SU-DHL-6 (cell line): ENCODE measurements around the gene C19orf73.

Experiments used
- H2AFZ ChIP-seq: fragments of 200-600 bp; sonication (generic); 2 replicates; pipeline ENCODE4 v1.6.1; 2014; ENCODE audit warnings: low read depth, mild to moderate bottlenecking, moderate library complexity, mixed read lengths, antibody characterized with exemption, low read length; ENCODE audit not compliant: severe bottlenecking
- H3F3A ChIP-seq: fragments of 200-600 bp; shearing (Covaris generic); 2 replicates; pipeline ENCODE4 v1.6.0; 2016; ENCODE audit warnings: antibody characterized with exemption, mild to moderate bottlenecking; ENCODE audit not compliant: insufficient read depth
- H3K27ac ChIP-seq: fragments of 200-600 bp; sonication (generic); 2 replicates; pipeline ENCODE4 v1.5.1; 2016; ENCODE audit warnings: low read depth, mild to moderate bottlenecking, low read length, moderate library complexity, mixed read lengths
- H3K27me3 ChIP-seq: fragments of 200-600 bp; sonication (generic), shearing (Covaris generic); 2 replicates; pipeline ENCODE4 v1.6.0; 2014; ENCODE audit warnings: mild to moderate bottlenecking, low read length
- H3K36me3 ChIP-seq: fragments of 200-600 bp; sonication (generic); 2 replicates; pipeline ENCODE4 v1.6.1; 2014; ENCODE audit warnings: mild to moderate bottlenecking, low read length, mixed read lengths
- H3K4me2 ChIP-seq: fragments of 300-600, 200-600 bp; shearing (Covaris generic), sonication (generic); 2 replicates; pipeline ENCODE4 v1.6.0; 2014; ENCODE audit warnings: low read length, low read depth, mild to moderate bottlenecking; ENCODE audit not compliant: poor library complexity, severe bottlenecking
- H3K4me3 ChIP-seq: fragments of 200-600 bp; sonication (generic); 2 replicates; pipeline ENCODE4 v1.5.1; 2014; ENCODE audit warnings: antibody characterized with exemption, low read length, mild to moderate bottlenecking, mixed read lengths; ENCODE audit not compliant: insufficient read depth, poor library complexity, severe bottlenecking
- H3K79me2 ChIP-seq: fragments of 200-600 bp; sonication (generic); 2 replicates; pipeline ENCODE4 v1.6.1; 2014; ENCODE audit warnings: mild to moderate bottlenecking, low read length, moderate library complexity; ENCODE audit not compliant: insufficient read depth
- H3K9ac ChIP-seq: fragments of 200-600 bp; sonication (generic); 2 replicates; pipeline ENCODE4 v1.7.0; 2014; ENCODE audit warnings: mild to moderate bottlenecking, low read length
- H3K9me2 ChIP-seq: fragments of 200-600 bp; sonication (generic); replicated peaks from 2 replicates; pipeline ENCODE4 v1.6.1; 2014; ENCODE audit warnings: low read length; ENCODE audit not compliant: insufficient read depth
- H3K9me3 ChIP-seq: fragments of 200-600 bp; sonication (generic); 2 replicates; pipeline ENCODE4 v1.6.1; 2014; ENCODE audit warnings: low read length, mixed read lengths; ENCODE audit not compliant: insufficient read depth
- H4K20me1 ChIP-seq: fragments of 200-600 bp; sonication (generic); 2 replicates; pipeline ENCODE4 v1.6.1; 2014; ENCODE audit warnings: low read depth, mild to moderate bottlenecking, antibody characterized with exemption, low read length, moderate library complexity, mixed read lengths
- EZH2phosphoT487 ChIP-seq: fragments of 200-600 bp; sonication (generic), shearing (Covaris generic); conservative IDR thresholded peaks from 2 replicates; pipeline ENCODE4 v1.6.1; 2018; ENCODE audit warnings: mild to moderate bottlenecking, antibody characterized with exemption, low read length, moderate library complexity, mixed read lengths
- TF ChIP-seq, protein P1 (sequence below): fragments of 200-600 bp; sonication (generic); IDR thresholded peaks from one replicate; pipeline ENCODE4 v1.5.1; 2017; ENCODE audit warnings: antibody characterized with exemption, mild to moderate bottlenecking, low read length, moderate library complexity; ENCODE audit not compliant: insufficient read depth, poor library complexity, severe bottlenecking

C19orf73 gene

DNA sequence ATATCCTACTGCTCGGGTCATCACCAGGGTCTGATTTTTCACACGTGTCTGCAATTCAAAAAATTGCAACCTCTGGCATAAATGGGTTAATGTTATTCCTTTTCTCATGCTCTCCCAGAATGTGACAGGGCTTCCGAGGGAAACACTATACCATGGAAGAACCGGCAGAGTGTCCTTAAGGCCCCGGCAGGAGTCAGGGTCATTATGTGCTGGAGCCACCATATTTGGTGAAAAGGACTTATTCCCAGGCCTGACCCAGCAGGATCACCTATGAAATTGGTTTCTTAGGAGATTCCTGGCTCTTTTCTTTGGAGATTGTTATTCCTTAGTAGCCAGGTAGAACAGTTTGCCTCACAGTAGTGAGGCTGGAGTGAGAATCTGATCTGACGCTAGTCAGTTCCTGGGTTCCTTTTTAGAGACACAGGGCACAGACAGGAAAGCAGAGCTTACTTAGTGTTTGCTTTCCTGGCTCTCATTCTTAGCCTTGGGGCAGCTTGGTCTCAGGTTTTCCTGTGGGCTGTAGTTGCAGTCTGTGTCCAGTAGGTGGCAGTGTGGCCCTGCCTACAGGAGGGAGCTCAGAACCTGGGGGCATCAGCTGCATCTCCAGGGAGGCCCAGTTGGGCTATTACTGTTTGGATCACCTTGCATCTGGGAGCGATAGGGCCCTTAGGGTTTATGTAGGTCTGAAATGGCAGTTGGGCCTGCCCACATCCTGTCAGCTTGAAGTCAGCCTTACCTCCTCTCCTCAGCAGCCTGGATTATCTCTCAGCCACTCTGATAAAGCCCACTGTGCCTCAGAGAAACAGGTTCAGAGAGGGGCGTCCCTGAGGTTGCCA, 21.3 kb downstream of the C19orf73 start:
- peaks cover 3% of the 10 kb centered on the region; the same call in 1 of the 2 replicates for H4K20me1 ChIP-seq
- no peak overlapping the region for H2AFZ ChIP-seq
- no peak overlapping the region for H3K4me3 ChIP-seq
- no peak overlapping the region for H3K4me2 ChIP-seq
- TF ChIP-seq EZH2phosphoT487, result no peak
- TF ChIP-seq, protein P1, sequence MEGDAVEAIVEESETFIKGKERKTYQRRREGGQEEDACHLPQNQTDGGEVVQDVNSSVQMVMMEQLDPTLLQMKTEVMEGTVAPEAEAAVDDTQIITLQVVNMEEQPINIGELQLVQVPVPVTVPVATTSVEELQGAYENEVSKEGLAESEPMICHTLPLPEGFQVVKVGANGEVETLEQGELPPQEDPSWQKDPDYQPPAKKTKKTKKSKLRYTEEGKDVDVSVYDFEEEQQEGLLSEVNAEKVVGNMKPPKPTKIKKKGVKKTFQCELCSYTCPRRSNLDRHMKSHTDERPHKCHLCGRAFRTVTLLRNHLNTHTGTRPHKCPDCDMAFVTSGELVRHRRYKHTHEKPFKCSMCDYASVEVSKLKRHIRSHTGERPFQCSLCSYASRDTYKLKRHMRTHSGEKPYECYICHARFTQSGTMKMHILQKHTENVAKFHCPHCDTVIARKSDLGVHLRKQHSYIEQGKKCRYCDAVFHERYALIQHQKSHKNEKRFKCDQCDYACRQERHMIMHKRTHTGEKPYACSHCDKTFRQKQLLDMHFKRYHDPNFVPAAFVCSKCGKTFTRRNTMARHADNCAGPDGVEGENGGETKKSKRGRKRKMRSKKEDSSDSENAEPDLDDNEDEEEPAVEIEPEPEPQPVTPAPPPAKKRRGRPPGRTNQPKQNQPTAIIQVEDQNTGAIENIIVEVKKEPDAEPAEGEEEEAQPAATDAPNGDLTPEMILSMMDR, result peak; percentile 94
- H3F3A ChIP-seq, result peaks cover 11% of the 10 kb centered on the region
- no peaks in the 10 kb centered on the region for H3K27me3 ChIP-seq
- H3K9me2 ChIP-seq, result no peaks in the 10 kb centered on the region
- peaks cover 24% of the 10 kb centered on the region for H3K79me2 ChIP-seq
- H3K9me3 ChIP-seq, result no peaks in the 10 kb centered on the region
- H3K36me3 ChIP-seq, result peaks cover 15% of the 10 kb centered on the region
- H3K27ac ChIP-seq, result no peak overlapping the region
- H3K9ac ChIP-seq, result no peak overlapping the region

DNA sequence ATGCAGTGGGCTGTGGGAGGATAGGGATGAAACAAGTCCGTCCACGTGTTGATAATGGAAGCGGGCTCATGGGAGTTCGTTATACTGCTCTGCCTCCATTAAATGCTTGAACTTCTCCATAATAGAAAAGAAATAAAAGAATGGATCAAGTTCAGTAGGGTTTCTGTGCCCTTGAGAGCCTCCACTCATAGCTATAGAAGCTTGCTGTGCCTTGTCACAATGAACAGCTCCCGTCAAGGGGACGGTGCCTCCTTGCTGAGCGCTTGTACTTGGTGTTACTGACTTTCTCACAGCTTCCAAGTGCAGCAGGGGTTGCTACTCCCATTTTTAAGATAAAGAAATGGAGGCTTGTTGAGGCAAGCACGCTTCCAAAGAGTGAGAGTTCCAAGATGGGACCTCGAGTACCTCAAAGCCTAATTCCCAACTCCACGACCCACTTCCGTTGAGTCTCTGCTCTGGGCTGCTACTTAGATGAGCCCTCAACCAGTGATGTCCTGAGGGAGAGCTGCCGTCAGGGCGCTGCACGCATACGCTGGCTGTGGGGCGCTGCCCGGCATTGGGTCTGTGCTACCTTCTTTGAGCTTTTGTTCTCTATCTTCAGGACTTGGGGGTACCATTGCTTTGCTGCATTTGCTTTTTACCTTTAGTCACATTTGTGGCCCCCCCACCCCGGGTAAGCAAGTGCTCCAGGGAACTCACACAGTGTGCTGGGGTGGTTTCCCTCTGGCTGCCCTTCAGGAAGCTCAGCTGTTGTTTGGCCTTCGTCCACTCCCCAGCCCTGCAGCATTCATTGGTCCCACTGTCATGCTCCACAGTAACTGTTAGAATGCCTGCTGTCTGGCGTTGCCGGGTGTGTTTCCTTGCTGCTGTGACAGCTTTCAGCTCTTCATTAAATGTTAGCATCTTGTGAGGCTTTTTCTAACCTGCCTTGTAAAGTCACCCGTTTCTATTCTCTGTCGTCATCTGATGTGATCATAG, 24.1 kb downstream of the C19orf73 start:
- Histone ChIP-seq H4K20me1 (peaks cover 3% of the 10 kb centered on the region; the same call in 1 of the 2 replicates), H3K9me2 (no peaks in the 10 kb centered on the region), H3K4me3 (no peak overlapping the region), H3F3A (peaks cover 11% of the 10 kb centered on the region), H3K79me2 (peaks cover 43% of the 10 kb centered on the region), H3K9ac (no peak overlapping the region), H3K9me3 (no peaks in the 10 kb centered on the region), H3K27ac (no peak overlapping the region), H2AFZ (no peak overlapping the region), H3K36me3 (peaks cover 27% of the 10 kb centered on the region), H3K4me2 (no peak overlapping the region), H3K27me3 (no peaks in the 10 kb centered on the region)
- TF ChIP-seq, protein P1, result no peak
- no peak for TF ChIP-seq EZH2phosphoT487

DNA sequence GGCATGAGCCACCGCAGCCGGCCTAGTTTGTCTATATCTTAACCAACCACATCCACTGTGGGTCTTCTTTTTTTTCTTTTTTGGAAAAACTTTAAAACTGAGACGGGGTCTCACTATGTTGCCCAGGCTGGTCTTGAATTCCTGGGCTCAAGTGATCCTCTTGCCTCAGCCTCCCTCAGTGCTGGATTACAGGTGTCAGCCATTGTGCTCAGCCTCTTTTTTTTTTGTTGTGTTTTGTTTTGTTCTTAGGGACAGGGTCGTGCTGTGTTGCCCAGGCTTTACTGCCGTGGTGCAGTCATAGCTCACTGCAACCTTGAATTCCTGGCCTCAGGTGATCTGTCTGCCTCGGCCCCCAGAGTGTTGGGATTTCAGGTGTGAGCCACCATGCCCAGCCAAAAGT, 26.3 kb downstream of the C19orf73 start:
- Histone ChIP-seq H3K9me2 (no peaks in the 10 kb centered on the region), H3K9me3 (no peaks in the 10 kb centered on the region), H3K4me2 (no peak overlapping the region), H3K27ac (no peak overlapping the region), H3F3A (peaks cover 11% of the 10 kb centered on the region), H3K36me3 (peaks cover 19% of the 10 kb centered on the region), H4K20me1 (peaks cover 13% of the 10 kb centered on the region; the same call in 1 of the 2 replicates), H3K4me3 (no peak overlapping the region), H3K79me2 (peaks cover 51% of the 10 kb centered on the region), H2AFZ (no peak overlapping the region), H3K9ac (no peak overlapping the region), H3K27me3 (no peaks in the 10 kb centered on the region)
- TF ChIP-seq, protein P1, result no peak
- no peak for TF ChIP-seq EZH2phosphoT487
